Left lung (tissue), 10 donors: ENCODE measurements around the gene LRPAP1. TPM values are rescaled to one million over a fixed set of nuclear protein-coding genes. Genes with fewer than 3 reads are reported as not detected.

Experiments
- ATAC-seq: fragments of 200-7000 bp; cut with Tn5 transposase; one replicate; pipeline ENCODE4 v1.9.1; 2020; ENCODE audit warnings: moderate library complexity
- DNase-seq, 4 donors: peaks; one replicate each; pipeline ENCODE4 v3.0.0-alpha.2; 2013 to 2020
- H3K27ac ChIP-seq, 2 donors: fragments of 200-600 bp; sonication (generic) in 1 of 2; one replicate each; pipeline versions ENCODE4 v1.5.0 to v1.8.0; 2020 to 2021
- H3K27me3 ChIP-seq, 2 donors: fragments of 200-600 bp; sonication (generic) in 1 of 2; one replicate each; pipeline versions ENCODE4 v1.5.0 to v1.8.0; 2020 to 2021
- H3K36me3 ChIP-seq, 2 donors: fragments of 200-600 bp; sonication (generic) in 1 of 2; one replicate each; pipeline versions ENCODE4 v1.5.0 to v1.8.0; 2020 to 2021
- H3K4me1 ChIP-seq, 2 donors: fragments of 200-600 bp; one replicate each; pipeline ENCODE4 v1.8.0; 2021
- H3K4me3 ChIP-seq, 2 donors: fragments of 200-600 bp; sonication (generic) in 1 of 2; one replicate each; pipeline versions ENCODE4 v1.5.0 to v1.8.0; 2020 to 2021; ENCODE audit warnings: mild to moderate bottlenecking in 1 of 2
- H3K9me3 ChIP-seq, 2 donors: fragments of 200-600 bp; sonication (generic) in 1 of 2; one replicate each; pipeline versions ENCODE4 v1.5.0 to v1.8.0; 2020 to 2021
- intact Hi-C, 2 donors: fragments of 100-400 bp; cut with DNase I; formaldehyde crosslinking; loops; one replicate each; pipeline versions ENCODE4 v1.11.2 to v1.14.2; 2022
- polyA plus RNA-seq, 6 donors: library from polyadenylated mRNA; unstranded; fragments of 120-200 nt; gene quantifications; one replicate each; pipeline ENCODE4 v1.2.1, GENCODE V29; 2013; ENCODE audit not compliant: insufficient read length in 6 of 6
- total RNA-seq, 2 donors: library from RNA; stranded (reverse); fragmentation: NEBNext Ultra II Directional; extraction: Animal tissue kit (Norgen Biotek cat#: 25700); gene quantifications; one replicate each; pipeline ENCODE4 v1.2.1, GENCODE V29; 2021
- TF ChIP-seq, protein P1 (sequence below), 2 donors: fragments of 200-600 bp; sonication (generic) in 1 of 2; IDR thresholded peaks; one replicate each; pipeline versions ENCODE4 v1.5.0 to v1.8.0; 2021; ENCODE audit warnings: antibody characterized with exemption in 2 of 2
- donor health status: DM: no; HTN: yes; CAD: no.
- donor health status: DM: no; HTN: no; CAD: no.

The LRPAP1 gene
- total and polyA plus RNA-seq, 8 donors: 95.9 to 218 (median 112) TPM

GRCh38 chr4:3498407-3498806 is 33.8 kb downstream of the LRPAP1 start:
- intact Hi-C loops: no loop called here
- peaks cover 0 to 35% of the 10 kb centered on the region in 2 donors for H3K27me3 ChIP-seq
- ATAC-seq: no peak

GRCh38 chr4:3497523-3498389 is 34.5 kb downstream of the LRPAP1 start:
- Histone ChIP-seq H3K9me3 (no peaks in the 10 kb centered on the region), H3K4me3 (no peak overlapping the region), H3K27me3 (peaks cover 0 to 41% of the 10 kb centered on the region in 2 donors), H3K27ac (no peak overlapping the region), H3K36me3 (peaks cover 0 to 34% of the 10 kb centered on the region in 2 donors), H3K4me1 (peaks cover 0 to 6% of the 10 kb centered on the region in 2 donors)
- DNase-seq (no peak), ATAC-seq (no peak)
- TF ChIP-seq, protein P1, sequence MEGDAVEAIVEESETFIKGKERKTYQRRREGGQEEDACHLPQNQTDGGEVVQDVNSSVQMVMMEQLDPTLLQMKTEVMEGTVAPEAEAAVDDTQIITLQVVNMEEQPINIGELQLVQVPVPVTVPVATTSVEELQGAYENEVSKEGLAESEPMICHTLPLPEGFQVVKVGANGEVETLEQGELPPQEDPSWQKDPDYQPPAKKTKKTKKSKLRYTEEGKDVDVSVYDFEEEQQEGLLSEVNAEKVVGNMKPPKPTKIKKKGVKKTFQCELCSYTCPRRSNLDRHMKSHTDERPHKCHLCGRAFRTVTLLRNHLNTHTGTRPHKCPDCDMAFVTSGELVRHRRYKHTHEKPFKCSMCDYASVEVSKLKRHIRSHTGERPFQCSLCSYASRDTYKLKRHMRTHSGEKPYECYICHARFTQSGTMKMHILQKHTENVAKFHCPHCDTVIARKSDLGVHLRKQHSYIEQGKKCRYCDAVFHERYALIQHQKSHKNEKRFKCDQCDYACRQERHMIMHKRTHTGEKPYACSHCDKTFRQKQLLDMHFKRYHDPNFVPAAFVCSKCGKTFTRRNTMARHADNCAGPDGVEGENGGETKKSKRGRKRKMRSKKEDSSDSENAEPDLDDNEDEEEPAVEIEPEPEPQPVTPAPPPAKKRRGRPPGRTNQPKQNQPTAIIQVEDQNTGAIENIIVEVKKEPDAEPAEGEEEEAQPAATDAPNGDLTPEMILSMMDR (IDR thresholded peaks at IDR 0.05): no peak
- intact Hi-C loops: no loop called here

More at GRCh38 chr4:3498407-3498806, 33.8 kb downstream of the LRPAP1 start:
- H3K36me3 ChIP-seq: peaks cover 0 to 40% of the 10 kb centered on the region in 2 donors
- TF ChIP-seq, protein P1 (IDR thresholded peaks at IDR 0.05): no peak
- H3K4me1 ChIP-seq: peaks cover 0 to 7% of the 10 kb centered on the region in 2 donors
- no peaks in the 10 kb centered on the region for H3K9me3 ChIP-seq
- no peak overlapping the region for H3K4me3 ChIP-seq
- DNase-seq: no peak
- H3K27ac ChIP-seq: no peak overlapping the region

DNA sequence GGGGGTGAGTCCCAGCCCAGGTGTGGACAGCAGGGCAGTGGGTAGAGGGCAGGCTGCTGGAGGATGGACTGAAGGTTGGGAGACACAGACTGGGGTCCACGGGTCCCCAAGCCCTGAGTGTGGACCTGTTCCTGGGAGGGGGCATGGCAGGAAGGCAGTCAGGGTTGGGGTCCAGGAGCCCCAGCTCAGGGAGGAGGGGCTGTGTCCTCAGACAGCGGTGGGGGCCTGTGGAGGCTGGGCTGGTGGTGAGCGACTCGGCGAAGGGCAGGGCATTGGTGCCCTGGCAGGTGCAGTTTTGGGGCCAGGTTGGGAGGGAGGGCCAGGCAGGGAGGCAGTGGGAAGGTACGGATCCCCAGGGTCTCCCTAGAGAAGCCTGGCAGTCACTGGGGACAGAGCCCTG is 35.1 kb downstream of the LRPAP1 start:
- no peaks in the 10 kb centered on the region for H3K9me3 ChIP-seq
- H3K27me3 ChIP-seq: peaks cover 0 to 48% of the 10 kb centered on the region in 2 donors
- no peak overlapping the region for H3K27ac ChIP-seq
- intact Hi-C loops: no loop called here
- ATAC-seq (no peak), DNase-seq (no peak)
- no peak overlapping the region for H3K4me3 ChIP-seq
- TF ChIP-seq, protein P1 (IDR thresholded peaks at IDR 0.05): no peak
- H3K4me1 ChIP-seq: no peaks in the 10 kb centered on the region
- peaks cover 0 to 27% of the 10 kb centered on the region in 2 donors for H3K36me3 ChIP-seq

GRCh38 chr4:3496021-3496420 is 36.2 kb downstream of the LRPAP1 start:
- no peaks in the 10 kb centered on the region for H3K9me3 ChIP-seq
- peaks cover 0 to 16% of the 10 kb centered on the region in 2 donors for H3K36me3 ChIP-seq
- intact Hi-C loops: no loop called here
- TF ChIP-seq, protein P1 (IDR thresholded peaks at IDR 0.05): no peak
- ATAC-seq (no peak), DNase-seq (no peak)
- H3K27me3 ChIP-seq: peaks cover 0 to 58% of the 10 kb centered on the region in 2 donors
- no peak overlapping the region for H3K27ac ChIP-seq
- no peak overlapping the region for H3K4me3 ChIP-seq
- H3K4me1 ChIP-seq: no peaks in the 10 kb centered on the region

DNA sequence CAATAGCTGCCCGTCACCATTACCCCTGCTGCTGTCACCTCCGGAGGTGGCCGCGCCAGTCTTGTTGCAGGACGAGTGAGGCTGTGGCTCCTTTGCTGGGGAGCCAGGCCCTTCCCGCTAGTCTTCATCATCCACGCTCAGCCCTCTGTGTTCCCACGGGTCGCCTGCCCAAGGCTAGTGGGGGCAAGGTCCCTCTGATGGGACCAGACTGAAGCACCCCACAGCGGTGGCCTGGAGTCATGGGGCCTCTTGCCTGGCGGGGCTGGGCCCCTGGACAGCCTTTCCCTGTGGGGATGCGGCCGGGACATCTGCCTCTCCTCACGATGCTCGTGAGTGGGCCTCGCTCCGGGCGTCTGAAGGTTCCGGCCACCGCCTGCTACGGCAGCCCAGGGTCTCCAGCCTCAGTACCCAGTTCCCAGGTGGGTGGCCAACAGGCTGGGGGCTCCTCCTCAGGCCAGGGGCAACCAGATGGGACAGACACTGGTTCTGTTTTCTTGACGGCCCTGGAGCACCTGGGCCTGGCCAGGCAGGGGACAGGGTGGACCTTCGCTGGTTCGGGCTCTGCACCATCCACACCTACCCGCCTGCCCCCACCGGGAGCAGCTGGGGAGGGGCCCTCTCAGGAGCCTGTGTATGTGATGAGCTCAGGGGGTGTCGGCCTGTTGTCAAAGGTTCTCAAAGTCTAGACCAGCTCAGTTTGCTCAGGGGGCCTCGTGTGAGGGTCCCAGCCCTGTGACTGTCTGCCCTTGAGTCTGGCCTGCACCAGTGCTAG is 36.8 kb downstream of the LRPAP1 start:
- no peak overlapping the region for H3K4me3 ChIP-seq
- H3K27me3 ChIP-seq: peaks cover 0 to 60% of the 10 kb centered on the region in 2 donors
- intact Hi-C loops: no loop called here
- TF ChIP-seq, protein P1 (IDR thresholded peaks at IDR 0.05): no peak
- no peak for DNase-seq
- peaks cover 0 to 10% of the 10 kb centered on the region in 2 donors for H3K36me3 ChIP-seq
- H3K9me3 ChIP-seq: no peaks in the 10 kb centered on the region
- no peak for ATAC-seq
- no peak overlapping the region for H3K27ac ChIP-seq
- no peaks in the 10 kb centered on the region for H3K4me1 ChIP-seq
